ENCODE measurements around the gene C12orf60. TPM values are rescaled to one million over a fixed set of nuclear protein-coding genes. Genes with fewer than 3 reads are reported as not detected.

C12orf60 gene
- total RNA-seq, 1 experiment from 2014 or later: 1.9 TPM

- no peak overlapping the region for H2AFZ ChIP-seq (ENCODE audit: low read length)
These were observed 65.5 kb downstream of the C12orf60 start for GRCh38 chr12:14868916-14869506.

More at GRCh38 chr12:14868916-14869506, 65.5 kb downstream of the C12orf60 start:
- no peak overlapping the region for H3K56ac ChIP-seq (ENCODE audit: insufficient read length, low read depth, low read length)
- H3T11ph ChIP-seq (ENCODE audit: low read length): no peak overlapping the region
- no peak overlapping the region for H4K8ac ChIP-seq (replicated peaks; ENCODE audit: insufficient read length, low read depth, low read length)
- no peak for DNase-seq
- peaks cover 4% of the 10 kb centered on the region for H3K27me3 Mint-ChIP-seq (ENCODE audit: low read depth)
- no peaks in the 10 kb centered on the region for H3K4me1 Mint-ChIP-seq
- no peaks in the 10 kb centered on the region for H3K4me1 ChIP-seq (ENCODE audit: insufficient read depth, low read length)
- no peak overlapping the region for H3K4ac ChIP-seq (ENCODE audit: low read depth, low read length)
- H2BK15ac ChIP-seq (ENCODE audit: low read depth, low read length): no peak overlapping the region
- no peak overlapping the region for H3K23ac ChIP-seq (ENCODE audit: insufficient read length, low read depth, low read length)
- no peak overlapping the region for H4K5ac ChIP-seq (ENCODE audit: insufficient read length, low read depth, low read length)
- no peaks in the 10 kb centered on the region for H3K23me2 ChIP-seq (ENCODE audit: insufficient read length, low read depth, low read length, poor library complexity, severe bottlenecking)
- H3K9me3 ChIP-seq (ENCODE audit: control insufficient read depth, low read depth, low read length): no peaks in the 10 kb centered on the region
- no peak overlapping the region for H3K4me3 Mint-ChIP-seq
- no peak overlapping the region for H3K14ac ChIP-seq (ENCODE audit: insufficient read depth, low read length)
- H3K9me3 Mint-ChIP-seq: peaks cover 22 to 24% of the 10 kb centered on the region in 2 experiments
- no peak overlapping the region for H2BK12ac ChIP-seq (ENCODE audit: insufficient read length, low read depth, low read length)
- H3K27ac ChIP-seq (ENCODE audit: insufficient read length, low read depth, low read length): no peak overlapping the region
- no peak for TF ChIP-seq CTCF (conservative IDR thresholded peaks at IDR 0.05)
- H2BK20ac ChIP-seq (ENCODE audit: low read depth, low read length, poor library complexity, severe bottlenecking): no peak overlapping the region
- no peaks in the 10 kb centered on the region for H4K20me1 ChIP-seq (ENCODE audit: control insufficient read depth, insufficient read depth, insufficient read length)
- H3K79me1 ChIP-seq (ENCODE audit: insufficient read depth, low read depth, low read length, poor library complexity, severe bottlenecking): no peaks in the 10 kb centered on the region
- H2BK5ac ChIP-seq (ENCODE audit: insufficient read length, low read length): no peak overlapping the region
- H2AK5ac ChIP-seq (ENCODE audit: insufficient read length, low read length): no peak overlapping the region
- no peak overlapping the region for H2BK120ac ChIP-seq (ENCODE audit: low read depth, low read length, poor library complexity, severe bottlenecking)
- H4K91ac ChIP-seq (ENCODE audit: insufficient read length, low read depth, low read length): no peak overlapping the region
- H3K27me3 ChIP-seq (ENCODE audit: insufficient read depth, low read length): no peaks in the 10 kb centered on the region
- H3K9ac ChIP-seq (ENCODE audit: extremely low read depth, insufficient read length, low read length): no peak overlapping the region
- WGBS (ENCODE audit: extremely low coverage, insufficient read length, low lambda C conversion rate): no CpG with 5 or more reads among the region's 3 CpGs
- peaks cover 9 to 13% (median 9%) of the 10 kb centered on the region in 3 experiments; a peak in 6 of 7 replicates for H3K36me3 Mint-ChIP-seq (ENCODE audit: insufficient read depth in 1 of 3, low read depth in 3 of 3)
- peak overlapping the region in 1 of 3 experiments; percentile 68; a peak in 1 of 7 replicates for H3K27ac Mint-ChIP-seq
- H3K4me2 ChIP-seq (ENCODE audit: insufficient read depth, insufficient read length, low read length): no peak overlapping the region
- no peak overlapping the region for H3K18ac ChIP-seq (ENCODE audit: insufficient read length, low read depth, low read length)
- H3K79me2 ChIP-seq (ENCODE audit: insufficient read depth, low read length): no peaks in the 10 kb centered on the region
